ENCODE results near the gene POFUT2. TPM values are rescaled to one million over a fixed set of nuclear protein-coding genes. Genes with fewer than 3 reads are reported as not detected.

The POFUT2 gene
- total RNA-seq, 1 experiment from 2014 or later, result 25.1 TPM

- CTCF ChIA-PET, result no interaction called here
Measured at GRCh38 chr21:45222001-45222400, 65.7 kb downstream of the POFUT2 start.

GRCh38 chr21:45220714-45221490 lies 66.8 kb downstream of the POFUT2 start:
- no peak for DNase-seq (ENCODE audit: low spot score)
- ChIA-PET POLR2A (ENCODE audit: low non-redundant PET) (no interaction called here), CTCF (no interaction called here)
- H3K9me3 ChIP-seq (ENCODE audit: low read depth, low read length, poor library complexity, severe bottlenecking), result peaks cover 15% of the 10 kb centered on the region
- no TSS peak for BruUV-seq (replicated peaks)
- intact Hi-C loops (cut with micrococcal nuclease; ENCODE audit: unreplicated experiment), result no loop called here
- H3K27me3 ChIP-seq (replicated peaks; ENCODE audit: insufficient read depth, low read depth, low read length, poor library complexity), result no peaks in the 10 kb centered on the region
- H3K27ac ChIP-seq (ENCODE audit: low read depth, low read length, poor library complexity, severe bottlenecking), result peak overlapping the region; percentile 44
- H3K36me3 ChIP-seq (ENCODE audit: insufficient read depth, low read length, poor library complexity, severe bottlenecking), result no peaks in the 10 kb centered on the region
- H3K4me3 ChIP-seq (ENCODE audit: low read depth, low read length, poor library complexity, severe bottlenecking), result no peak overlapping the region
- TF ChIP-seq EZH2 (IDR thresholded peaks at IDR 0.05; ENCODE audit: borderline replicate concordance, low read depth, low read length, poor library complexity, severe bottlenecking) (no peak), CTCF (conservative IDR thresholded peaks at IDR 0.05; ENCODE audit: low read depth, low read length) (no peak)
- H3K4me1 ChIP-seq (ENCODE audit: insufficient read depth, low read length, poor library complexity, severe bottlenecking), result peaks cover 6% of the 10 kb centered on the region

More at GRCh38 chr21:45222001-45222400, 65.7 kb downstream of the POFUT2 start:
- DNase-seq (ENCODE audit: low spot score), result no peak
- no peak overlapping the region for H3K4me3 ChIP-seq (ENCODE audit: low read depth, low read length, poor library complexity, severe bottlenecking)
- no TSS peak for BruUV-seq (replicated peaks)
- POLR2A ChIA-PET (ENCODE audit: low non-redundant PET), result no interaction called here
- H3K27ac ChIP-seq (ENCODE audit: low read depth, low read length, poor library complexity, severe bottlenecking), result no peak overlapping the region
- TF ChIP-seq CTCF (conservative IDR thresholded peaks at IDR 0.05; ENCODE audit: low read depth, low read length), result no peak
- no peak for TF ChIP-seq EZH2 (IDR thresholded peaks at IDR 0.05; ENCODE audit: borderline replicate concordance, low read depth, low read length, poor library complexity, severe bottlenecking)
- H3K36me3 ChIP-seq (ENCODE audit: insufficient read depth, low read length, poor library complexity, severe bottlenecking), result no peaks in the 10 kb centered on the region
- intact Hi-C loops (cut with micrococcal nuclease; ENCODE audit: unreplicated experiment), result no loop called here
- H3K27me3 ChIP-seq (replicated peaks; ENCODE audit: insufficient read depth, low read depth, low read length, poor library complexity), result no peaks in the 10 kb centered on the region
- H3K9me3 ChIP-seq (ENCODE audit: low read depth, low read length, poor library complexity, severe bottlenecking), result peaks cover 10% of the 10 kb centered on the region
- peaks cover 6% of the 10 kb centered on the region for H3K4me1 ChIP-seq (ENCODE audit: insufficient read depth, low read length, poor library complexity, severe bottlenecking)

- DNase-seq (ENCODE audit: low spot score), result no peak
- H3K36me3 ChIP-seq (ENCODE audit: insufficient read depth, low read length, poor library complexity, severe bottlenecking), result no peaks in the 10 kb centered on the region
- peaks cover 6% of the 10 kb centered on the region for H3K4me1 ChIP-seq (ENCODE audit: insufficient read depth, low read length, poor library complexity, severe bottlenecking)
- intact Hi-C loops (cut with micrococcal nuclease; ENCODE audit: unreplicated experiment), result no loop called here
- peaks cover 15% of the 10 kb centered on the region for H3K9me3 ChIP-seq (ENCODE audit: low read depth, low read length, poor library complexity, severe bottlenecking)
- H3K4me3 ChIP-seq (ENCODE audit: low read depth, low read length, poor library complexity, severe bottlenecking), result no peak overlapping the region
- no TSS peak for BruUV-seq (replicated peaks)
- TF ChIP-seq EZH2 (IDR thresholded peaks at IDR 0.05; ENCODE audit: borderline replicate concordance, low read depth, low read length, poor library complexity, severe bottlenecking) (no peak), CTCF (conservative IDR thresholded peaks at IDR 0.05; ENCODE audit: low read depth, low read length) (no peak)
- H3K27ac ChIP-seq (ENCODE audit: low read depth, low read length, poor library complexity, severe bottlenecking), result peak overlapping the region; percentile 44
- H3K27me3 ChIP-seq (replicated peaks; ENCODE audit: insufficient read depth, low read depth, low read length, poor library complexity), result no peaks in the 10 kb centered on the region
- POLR2A ChIA-PET (ENCODE audit: low non-redundant PET), result no interaction called here
- CTCF ChIA-PET, result interaction anchor here (0.7 kb wide), 1 partner anchor 106 kb away, joined by 4 read pairs; no protein-coding TSS in a partner anchor
Measured at GRCh38 chr21:45220071-45220481, 67.6 kb downstream of the POFUT2 start.
